Measurements from ENCODE around the gene PRPSAP1.

PRPSAP1 gene

GRCh38 chr17:76326306-76326705 is 27.4 kb downstream of the PRPSAP1 start:
- ChIA-PET CTCF (interaction anchor here (0.5 to 2.7 kb wide), 5 partner anchors 10 to 180 kb away, joined by 3 to 12 read pairs (median 6); no protein-coding TSS in a partner anchor), POLR2A (no interaction called here)
- H3K27ac ChIP-seq (ENCODE audit: extremely low read depth, low read depth, low read length), result no peak overlapping the region
- TF ChIP-seq ELK4 (IDR thresholded peaks at IDR 0.05; ENCODE audit: borderline replicate concordance, low read depth, low read length) (no peak), ZBTB1 (tag by site-specific recombination; IDR thresholded peaks at IDR 0.05) (no peak), ZNF19 (tag by site-specific recombination; IDR thresholded peaks at IDR 0.05; ENCODE audit: low read depth) (no peak), ZNF292 (tag by site-specific recombination; IDR thresholded peaks at IDR 0.05; ENCODE audit: borderline replicate concordance, low read depth) (no peak), ZBTB49 (tag by site-specific recombination; IDR thresholded peaks at IDR 0.05; ENCODE audit: low read depth) (no peak), ZNF585B (tag by site-specific recombination; IDR thresholded peaks at IDR 0.05) (no peak)
- peaks cover 3% of the 10 kb centered on the region; the same call in 1 of the 2 replicates for H3K4me1 ChIP-seq (ENCODE audit: control insufficient read depth, insufficient read depth, low read length)
- no peak overlapping the region for H3K4me3 ChIP-seq (ENCODE audit: low read depth, low read length)
- H3K9me3 ChIP-seq (ENCODE audit: control insufficient read depth, insufficient read depth, low read depth, low read length), result no peaks in the 10 kb centered on the region
- peaks cover 64 to 75% of the 10 kb centered on the region in 2 experiments for H3K36me3 ChIP-seq (ENCODE audit: control insufficient read depth in 2 of 2, insufficient read depth in 1 of 2, low read length in 2 of 2)

- Histone ChIP-seq H3K9me3 (ENCODE audit: control insufficient read depth, insufficient read depth, low read depth, low read length) (no peaks in the 10 kb centered on the region), H3K27ac (ENCODE audit: extremely low read depth, low read depth, low read length) (no peak overlapping the region), H3K4me3 (ENCODE audit: low read depth, low read length) (no peak overlapping the region), H3K36me3 (ENCODE audit: control insufficient read depth in 2 of 2, insufficient read depth in 1 of 2, low read length in 2 of 2) (peaks cover 61 to 63% of the 10 kb centered on the region in 2 experiments), H3K4me1 (ENCODE audit: control insufficient read depth, insufficient read depth, low read length) (no peaks in the 10 kb centered on the region)
- no peak for TF ChIP-seq ZNF362 (tag by site-specific recombination; IDR thresholded peaks at IDR 0.05)
- no peak for TF ChIP-seq ZNF692 (tag by site-specific recombination; IDR thresholded peaks at IDR 0.05)
- POLR2A ChIA-PET, result no interaction called here
- CTCF ChIA-PET, result interaction anchor here (0.7 to 1.7 kb wide), 2 partner anchors 79 to 545 kb away, joined by 3 to 4 read pairs; no protein-coding TSS in a partner anchor
These were observed 35.1 kb downstream of the PRPSAP1 start for GRCh38 chr17:76318586-76318985.

GRCh38 chr17:76317535-76317934 is 36.2 kb downstream of the PRPSAP1 start:
- POLR2A ChIA-PET, result interaction anchor here (0.6 kb wide), 1 partner anchor 11 kb away, joined by 3 read pairs; no protein-coding TSS in a partner anchor
- no peak overlapping the region for H3K27ac ChIP-seq (ENCODE audit: extremely low read depth, low read depth, low read length)

More at GRCh38 chr17:76317535-76317934, 36.2 kb downstream of the PRPSAP1 start:
- CTCF ChIA-PET, result interaction anchor here (0.8 to 2.4 kb wide), 5 partner anchors 18 to 141 kb away, joined by 3 to 13 read pairs (median 6); no protein-coding TSS in a partner anchor
- TF ChIP-seq MYNN (tag by site-specific recombination; IDR thresholded peaks at IDR 0.05; ENCODE audit: borderline replicate concordance) (no peak), PRDM1 (tag by site-specific recombination; IDR thresholded peaks at IDR 0.05) (peak; percentile 96), KLF7 (tag by site-specific recombination; IDR thresholded peaks at IDR 0.05; ENCODE audit: borderline replicate concordance) (no peak), ZNF274 (IDR thresholded peaks at IDR 0.05; ENCODE audit: low read length) (no peak), ZNF274 (tag by site-specific recombination; IDR thresholded peaks at IDR 0.05; ENCODE audit: borderline replicate concordance) (no peak)
- Histone ChIP-seq H3K4me1 (ENCODE audit: control insufficient read depth, insufficient read depth, low read length) (no peaks in the 10 kb centered on the region), H3K4me3 (ENCODE audit: low read depth, low read length) (no peak overlapping the region), H3K9me3 (ENCODE audit: control insufficient read depth, insufficient read depth, low read depth, low read length) (no peaks in the 10 kb centered on the region), H3K36me3 (ENCODE audit: control insufficient read depth in 2 of 2, insufficient read depth in 1 of 2, low read length in 2 of 2) (peaks cover 55 to 64% of the 10 kb centered on the region in 2 experiments)

All from HEK293 (cell line).